ENCODE results near the gene TMEM266. TPM values are rescaled to one million over a fixed set of nuclear protein-coding genes. Genes with fewer than 3 reads are reported as not detected.

Gene TMEM266
- total RNA-seq, 1 experiment from 2014 or later = not detected

GRCh38 chr15:76061700-76062099 is 1.9 kb downstream of the TMEM266 start:
- Histone ChIP-seq H3K27me3 (ENCODE audit: low read length) (peaks cover 69% of the 10 kb centered on the region), H3K4me1 (ENCODE audit: insufficient read depth, low read length) (peaks cover 6% of the 10 kb centered on the region; the same call in 1 of the 2 replicates), H3K4me2 (ENCODE audit: low read length) (no peak overlapping the region), H3K36me3 (ENCODE audit: low read depth, low read length) (no peaks in the 10 kb centered on the region), H3K4me3 (ENCODE audit: low read length) (no peak overlapping the region), H2AFZ (ENCODE audit: low read length) (no peak overlapping the region), H3K79me2 (ENCODE audit: low read length) (no peaks in the 10 kb centered on the region), H4K20me1 (ENCODE audit: low read length) (no peaks in the 10 kb centered on the region), H3K27ac (ENCODE audit: low read length) (no peak overlapping the region), H3K9ac (ENCODE audit: low read length) (no peak overlapping the region), H3K9me2 (replicated peaks; ENCODE audit: low read length) (no peaks in the 10 kb centered on the region), H3K9me3 (ENCODE audit: low read length) (no peaks in the 10 kb centered on the region), H3F3A (ENCODE audit: low read length, unreplicated experiment) (no peaks in the 10 kb centered on the region)
- no peak for TF ChIP-seq EZH2phosphoT487 (IDR thresholded peaks at IDR 0.05; ENCODE audit: borderline replicate concordance, low read length)
- TF ChIP-seq EZH2 (IDR thresholded peaks at IDR 0.05; ENCODE audit: low read length, unreplicated experiment) = no peak
- TF ChIP-seq, protein P1, sequence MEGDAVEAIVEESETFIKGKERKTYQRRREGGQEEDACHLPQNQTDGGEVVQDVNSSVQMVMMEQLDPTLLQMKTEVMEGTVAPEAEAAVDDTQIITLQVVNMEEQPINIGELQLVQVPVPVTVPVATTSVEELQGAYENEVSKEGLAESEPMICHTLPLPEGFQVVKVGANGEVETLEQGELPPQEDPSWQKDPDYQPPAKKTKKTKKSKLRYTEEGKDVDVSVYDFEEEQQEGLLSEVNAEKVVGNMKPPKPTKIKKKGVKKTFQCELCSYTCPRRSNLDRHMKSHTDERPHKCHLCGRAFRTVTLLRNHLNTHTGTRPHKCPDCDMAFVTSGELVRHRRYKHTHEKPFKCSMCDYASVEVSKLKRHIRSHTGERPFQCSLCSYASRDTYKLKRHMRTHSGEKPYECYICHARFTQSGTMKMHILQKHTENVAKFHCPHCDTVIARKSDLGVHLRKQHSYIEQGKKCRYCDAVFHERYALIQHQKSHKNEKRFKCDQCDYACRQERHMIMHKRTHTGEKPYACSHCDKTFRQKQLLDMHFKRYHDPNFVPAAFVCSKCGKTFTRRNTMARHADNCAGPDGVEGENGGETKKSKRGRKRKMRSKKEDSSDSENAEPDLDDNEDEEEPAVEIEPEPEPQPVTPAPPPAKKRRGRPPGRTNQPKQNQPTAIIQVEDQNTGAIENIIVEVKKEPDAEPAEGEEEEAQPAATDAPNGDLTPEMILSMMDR (conservative IDR thresholded peaks at IDR 0.05; ENCODE audit: low read depth, low read length) = no peak
- DNase-seq (no peak), ATAC-seq (no peak)
- ChIA-PET CTCF (no interaction called here), POLR2A (ENCODE audit: unreplicated experiment) (no interaction called here)
- intact Hi-C loops (cut with micrococcal nuclease) = no loop called here
- BruUV-seq (replicated peaks) = no TSS peak

DNA sequence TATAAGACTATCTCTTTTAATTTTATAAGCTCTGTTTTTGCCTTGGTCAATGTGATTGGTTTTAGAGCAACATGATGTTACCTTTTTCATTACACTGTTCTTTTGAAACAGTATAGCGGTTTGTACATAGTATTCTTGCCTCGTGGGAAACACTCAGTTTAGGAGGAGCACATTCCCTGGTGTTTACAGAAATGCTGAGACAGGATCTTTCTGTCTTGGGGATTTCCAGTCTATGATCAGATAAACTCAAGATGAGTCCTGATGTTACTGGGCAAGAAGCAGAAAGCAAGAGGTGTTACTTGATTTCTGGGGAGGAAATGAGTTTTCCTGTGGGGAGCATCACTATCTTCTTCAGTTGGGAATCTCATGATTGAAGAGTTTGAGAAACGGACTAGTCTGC is 2.5 kb downstream of the TMEM266 start:
- Histone ChIP-seq H3F3A (ENCODE audit: low read length, unreplicated experiment) (no peaks in the 10 kb centered on the region), H3K27ac (ENCODE audit: low read length) (no peak overlapping the region), H3K4me1 (ENCODE audit: insufficient read depth, low read length) (peaks cover 4% of the 10 kb centered on the region; the same call in 1 of the 2 replicates), H3K27me3 (ENCODE audit: low read length) (peaks cover 69% of the 10 kb centered on the region), H3K4me3 (ENCODE audit: low read length) (no peak overlapping the region), H4K20me1 (ENCODE audit: low read length) (no peaks in the 10 kb centered on the region), H3K79me2 (ENCODE audit: low read length) (no peaks in the 10 kb centered on the region), H3K4me2 (ENCODE audit: low read length) (no peak overlapping the region), H3K9me2 (replicated peaks; ENCODE audit: low read length) (no peaks in the 10 kb centered on the region), H3K36me3 (ENCODE audit: low read depth, low read length) (no peaks in the 10 kb centered on the region), H2AFZ (ENCODE audit: low read length) (no peak overlapping the region), H3K9me3 (ENCODE audit: low read length) (no peaks in the 10 kb centered on the region), H3K9ac (ENCODE audit: low read length) (no peak overlapping the region)
- DNase-seq = no peak
- intact Hi-C loops (cut with micrococcal nuclease) = no loop called here
- ChIA-PET POLR2A (ENCODE audit: unreplicated experiment) (no interaction called here), CTCF (no interaction called here)
- TF ChIP-seq, protein P1 (conservative IDR thresholded peaks at IDR 0.05; ENCODE audit: low read depth, low read length) = no peak
- no peak for TF ChIP-seq EZH2 (IDR thresholded peaks at IDR 0.05; ENCODE audit: low read length, unreplicated experiment)
- no peak for TF ChIP-seq EZH2phosphoT487 (IDR thresholded peaks at IDR 0.05; ENCODE audit: borderline replicate concordance, low read length)
- no peak for ATAC-seq
- BruUV-seq (replicated peaks) = no TSS peak

- DNase-seq = no peak
- Histone ChIP-seq H3K27me3 (ENCODE audit: low read length) (peaks cover 74% of the 10 kb centered on the region), H3K4me3 (ENCODE audit: low read length) (no peak overlapping the region), H3K9me2 (replicated peaks; ENCODE audit: low read length) (no peaks in the 10 kb centered on the region), H3K36me3 (ENCODE audit: low read depth, low read length) (no peaks in the 10 kb centered on the region), H3K27ac (ENCODE audit: low read length) (no peak overlapping the region), H3F3A (ENCODE audit: low read length, unreplicated experiment) (no peaks in the 10 kb centered on the region), H3K9ac (ENCODE audit: low read length) (no peak overlapping the region), H4K20me1 (ENCODE audit: low read length) (no peaks in the 10 kb centered on the region), H2AFZ (ENCODE audit: low read length) (no peak overlapping the region), H3K9me3 (ENCODE audit: low read length) (no peaks in the 10 kb centered on the region), H3K79me2 (ENCODE audit: low read length) (no peaks in the 10 kb centered on the region), H3K4me2 (ENCODE audit: low read length) (no peak overlapping the region), H3K4me1 (ENCODE audit: insufficient read depth, low read length) (peaks cover 4% of the 10 kb centered on the region; the same call in 1 of the 2 replicates)
- no TSS peak for BruUV-seq (replicated peaks)
- TF ChIP-seq EZH2 (IDR thresholded peaks at IDR 0.05; ENCODE audit: low read length, unreplicated experiment) = no peak
- TF ChIP-seq, protein P1 (conservative IDR thresholded peaks at IDR 0.05; ENCODE audit: low read depth, low read length) = no peak
- no peak for TF ChIP-seq EZH2phosphoT487 (IDR thresholded peaks at IDR 0.05; ENCODE audit: borderline replicate concordance, low read length)
- CTCF ChIA-PET = no interaction called here
- intact Hi-C loops (cut with micrococcal nuclease) = no loop called here
- no peak for ATAC-seq
- POLR2A ChIA-PET (ENCODE audit: unreplicated experiment) = no interaction called here
These were observed 4.6 kb downstream of the TMEM266 start for GRCh38 chr15:76064375-76064774.
